Ovary (tissue), 3 donors: Measurements from ENCODE around the gene KCNK2.

ENCODE experiments used
- EP300 ChIP-seq: sonication (generic); formaldehyde crosslinking; IDR thresholded peaks from one replicate; pipeline ENCODE4 v1.6.1; 2017; ENCODE audit warnings: antibody characterized with exemption
- POLR2A ChIP-seq: fragments of 450-650 bp; IDR thresholded peaks from one replicate; pipeline ENCODE4 v1.6.1; 2017; ENCODE audit warnings: antibody characterized with exemption, mild to moderate bottlenecking, moderate library complexity
- TF ChIP-seq, protein P1 (sequence below), 3 donors: fragments of 450-650 bp in 2 of 3; fragments of 200-600 bp in 1 of 3; IDR thresholded peaks; one replicate each; pipeline versions ENCODE4 v1.5.1 to v1.8.0; 2016 to 2022; ENCODE audit warnings: antibody characterized with exemption in 3 of 3, mild to moderate bottlenecking in 1 of 3
- donor health status: DM: no; HTN: no; CAD: no.

DNA sequence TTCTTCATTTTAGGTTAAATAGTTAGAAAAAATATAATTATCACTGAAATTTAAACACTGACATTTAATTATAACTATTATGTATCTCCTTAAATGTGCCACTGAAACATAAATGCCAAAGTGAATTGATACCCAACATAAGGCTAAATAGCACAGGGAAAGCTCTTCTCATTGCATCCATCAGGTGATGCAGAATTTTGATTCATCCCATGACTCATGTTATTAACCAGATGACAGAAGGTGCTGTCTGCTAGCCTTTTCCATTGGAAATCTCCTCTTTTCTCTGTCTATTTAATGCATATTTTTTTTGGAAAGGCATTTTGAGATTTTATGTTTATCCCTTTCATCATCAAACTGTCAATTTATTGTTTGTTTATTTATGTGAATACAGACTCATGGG lies 136.8 kb downstream of the KCNK2 start:
- TF ChIP-seq, protein P1, sequence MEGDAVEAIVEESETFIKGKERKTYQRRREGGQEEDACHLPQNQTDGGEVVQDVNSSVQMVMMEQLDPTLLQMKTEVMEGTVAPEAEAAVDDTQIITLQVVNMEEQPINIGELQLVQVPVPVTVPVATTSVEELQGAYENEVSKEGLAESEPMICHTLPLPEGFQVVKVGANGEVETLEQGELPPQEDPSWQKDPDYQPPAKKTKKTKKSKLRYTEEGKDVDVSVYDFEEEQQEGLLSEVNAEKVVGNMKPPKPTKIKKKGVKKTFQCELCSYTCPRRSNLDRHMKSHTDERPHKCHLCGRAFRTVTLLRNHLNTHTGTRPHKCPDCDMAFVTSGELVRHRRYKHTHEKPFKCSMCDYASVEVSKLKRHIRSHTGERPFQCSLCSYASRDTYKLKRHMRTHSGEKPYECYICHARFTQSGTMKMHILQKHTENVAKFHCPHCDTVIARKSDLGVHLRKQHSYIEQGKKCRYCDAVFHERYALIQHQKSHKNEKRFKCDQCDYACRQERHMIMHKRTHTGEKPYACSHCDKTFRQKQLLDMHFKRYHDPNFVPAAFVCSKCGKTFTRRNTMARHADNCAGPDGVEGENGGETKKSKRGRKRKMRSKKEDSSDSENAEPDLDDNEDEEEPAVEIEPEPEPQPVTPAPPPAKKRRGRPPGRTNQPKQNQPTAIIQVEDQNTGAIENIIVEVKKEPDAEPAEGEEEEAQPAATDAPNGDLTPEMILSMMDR (IDR thresholded peaks at IDR 0.05): no peak
- TF ChIP-seq POLR2A (no peak), EP300 (no peak)
